ENCODE data around the gene TRIM45. TPM values are rescaled to one million over a fixed set of nuclear protein-coding genes. Genes with fewer than 3 reads are reported as not detected.
A peak's percentile ranks its signal among the peaks of the same experiment; 100 is the strongest.

TRIM45 gene
- total RNA-seq, 4 donors from 2014 or later, result 0.60 to 2.0 (median 0.87) TPM

DNA sequence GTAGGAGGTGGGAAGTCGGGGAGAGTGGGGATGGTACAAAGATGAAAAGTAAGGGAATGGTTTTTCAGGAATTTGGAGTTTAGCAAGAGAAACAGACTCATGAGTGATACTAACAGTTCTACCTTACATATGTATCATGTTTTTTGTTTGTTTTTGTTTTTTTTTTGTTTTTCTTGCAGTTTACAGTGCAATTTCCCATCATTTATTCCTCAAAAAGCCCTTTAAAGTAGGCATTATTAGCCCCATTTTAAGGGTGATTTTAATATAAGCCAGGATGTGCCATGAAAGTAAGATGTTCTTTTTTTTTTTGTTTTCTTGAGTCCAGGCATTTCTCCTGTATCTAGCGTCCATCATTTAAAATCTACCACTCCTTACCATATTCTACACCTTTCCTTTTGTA is 13.8 kb upstream of the TRIM45 start:
- ATAC-seq (ENCODE audit: low FRiP score) (no peak), DNase-seq (ENCODE audit: low spot score) (no peak)
- TF ChIP-seq CTCF (IDR thresholded peaks at IDR 0.05), result no peak

- no peak for TF ChIP-seq CTCF (IDR thresholded peaks at IDR 0.05)
- ATAC-seq (ENCODE audit: low FRiP score) (no peak), DNase-seq (ENCODE audit: low spot score) (no peak)
Observed at GRCh38 chr1:117130526-117130925, 9.0 kb upstream of the TRIM45 start.

DNA sequence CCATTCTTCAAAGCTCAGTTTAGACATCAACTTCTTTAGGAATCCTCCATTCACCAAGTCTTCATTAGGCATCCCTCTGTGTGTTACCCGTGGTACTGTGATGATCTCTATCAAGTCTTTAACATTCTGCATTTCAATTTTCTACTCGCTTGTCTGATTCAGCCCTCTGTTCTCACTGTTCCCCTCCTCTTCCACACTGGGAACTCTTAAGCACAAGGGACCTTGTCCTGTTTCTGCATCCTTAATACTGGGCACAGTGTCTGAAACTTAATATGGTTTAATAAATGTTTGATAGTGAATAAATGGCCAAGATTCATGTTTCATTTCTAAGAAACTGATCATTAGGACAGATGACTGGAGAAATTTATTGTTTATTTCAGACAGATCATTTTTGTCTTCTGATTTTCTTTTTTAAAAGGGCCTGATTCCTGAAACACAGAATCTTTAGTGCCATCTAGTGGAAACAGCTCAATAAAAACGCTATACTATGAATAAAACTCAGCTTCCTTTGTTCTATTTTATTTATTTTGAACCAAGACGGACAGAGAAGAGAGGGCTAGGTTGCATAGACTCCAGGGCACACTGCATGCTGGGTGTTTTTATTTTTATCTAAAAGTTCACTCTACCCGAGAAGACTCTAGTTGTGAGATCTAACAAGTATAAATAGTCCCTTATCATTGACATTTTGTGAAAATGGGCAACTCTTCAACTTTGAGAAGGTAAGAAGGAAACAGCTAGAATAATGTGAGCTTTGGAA is 7.0 kb upstream of the TRIM45 start:
- no peak for TF ChIP-seq CTCF (IDR thresholded peaks at IDR 0.05)
- ATAC-seq (ENCODE audit: low FRiP score), result peak; percentile 59

DNA sequence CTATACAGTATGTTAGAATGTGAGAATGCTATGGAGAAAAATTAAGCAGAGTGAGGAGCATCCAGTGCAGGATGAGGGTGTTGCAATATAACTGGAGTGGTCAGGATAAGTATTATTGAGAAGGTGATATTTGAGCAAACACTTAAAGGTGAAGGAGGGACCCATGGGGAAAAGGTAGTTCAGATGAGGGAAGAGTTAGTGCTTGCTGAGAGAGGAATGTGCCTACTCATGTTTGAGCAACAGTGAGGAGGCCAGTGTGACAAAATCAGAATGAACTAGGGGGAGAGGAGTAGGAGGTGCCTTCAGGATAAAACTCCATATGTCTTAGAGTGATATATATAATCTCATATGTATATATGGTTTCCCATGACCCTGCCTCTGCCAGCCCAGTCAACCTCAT is 6.2 kb upstream of the TRIM45 start:
- DNase-seq (ENCODE audit: low spot score) (no peak), ATAC-seq (ENCODE audit: low FRiP score) (peak; percentile 28)
- no peak for TF ChIP-seq CTCF (IDR thresholded peaks at IDR 0.05)

More for the DNA sequence above, 7.0 kb upstream of the TRIM45 start:
- DNase-seq (ENCODE audit: low spot score), result no peak

DNA sequence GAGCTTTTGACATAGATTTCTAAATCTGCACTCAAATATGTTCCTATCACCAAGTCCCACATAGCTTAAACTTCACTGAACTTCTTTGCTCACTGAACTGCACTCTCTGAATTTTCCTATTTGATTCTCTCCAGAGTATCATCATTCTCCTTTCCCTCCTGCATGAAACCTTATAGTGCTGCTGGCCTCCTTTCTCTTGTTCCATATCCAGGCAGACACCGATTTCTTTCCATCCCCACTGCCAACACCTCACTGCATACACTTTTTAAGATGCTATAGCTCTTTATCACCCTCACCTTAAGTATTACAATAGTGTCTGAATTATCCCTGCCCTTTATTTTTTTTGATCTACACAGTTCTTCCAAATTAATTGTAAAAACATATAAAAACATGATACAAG is 3.1 kb upstream of the TRIM45 start:
- DNase-seq (ENCODE audit: low spot score), result no peak
- no peak for ATAC-seq (ENCODE audit: low FRiP score)
- TF ChIP-seq CTCF (IDR thresholded peaks at IDR 0.05), result no peak

GRCh38 chr1:117123274-117123673 is 1.7 kb upstream of the TRIM45 start:
- no peak for ATAC-seq (ENCODE audit: low FRiP score)
- TF ChIP-seq CTCF (IDR thresholded peaks at IDR 0.05), result no peak

DNA sequence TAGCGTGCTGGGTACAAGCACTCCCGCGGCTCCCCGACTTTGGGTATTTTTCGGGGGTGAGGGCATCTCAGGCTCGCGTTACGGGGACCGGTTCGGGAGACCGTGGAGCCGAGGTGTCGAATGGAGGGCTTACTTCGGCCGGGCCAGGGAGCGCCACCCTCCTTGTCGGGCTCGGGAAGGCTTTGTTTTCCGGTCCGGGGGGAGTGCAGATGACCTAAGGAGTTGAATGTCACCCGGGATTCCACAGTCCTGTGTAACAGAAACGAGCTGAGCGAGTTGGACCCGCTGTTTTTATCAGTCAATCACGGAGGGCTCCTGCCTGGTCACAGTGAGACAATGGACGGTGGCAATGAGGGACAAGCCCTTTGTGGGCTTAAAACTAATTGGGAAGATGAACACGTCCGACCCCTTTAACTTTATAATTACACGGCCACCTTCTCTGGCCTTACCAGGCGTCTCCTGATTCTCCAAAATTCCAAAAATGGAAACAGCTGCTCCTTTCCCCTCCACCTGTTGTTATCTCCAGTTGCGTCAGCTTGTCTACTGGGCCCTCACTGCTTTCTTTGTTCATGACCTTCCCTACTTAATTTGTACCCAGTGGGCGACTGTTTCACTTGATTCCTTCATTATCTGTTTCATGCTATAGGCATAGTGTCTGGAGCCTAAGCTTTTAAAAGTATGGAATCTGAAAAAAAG is 929 bp upstream of the TRIM45 start:
- DNase-seq (ENCODE audit: low spot score) (no peak), ATAC-seq (ENCODE audit: low FRiP score) (no peak)
- no peak for TF ChIP-seq CTCF (IDR thresholded peaks at IDR 0.05)

More at GRCh38 chr1:117123274-117123673, 1.7 kb upstream of the TRIM45 start:
- no peak for DNase-seq (ENCODE audit: low spot score)

Data from omental fat pad (tissue), 4 donors.